GM13977 (cell line): Measurements from ENCODE around the gene RBBP8.

Experiments used
- DNase-seq: peaks from one replicate; pipeline ENCODE4 v3.0.0; 2012; ENCODE audit warnings: low spot score
- CTCF ChIP-seq: IDR thresholded peaks from 2 replicates; pipeline ENCODE4 v1.5.1; 2012; ENCODE audit warnings: mild to moderate bottlenecking, control low read depth; ENCODE audit not compliant: insufficient read depth; ENCODE audit errors: extremely low read depth, missing control alignments
- in situ Hi-C: fragments of 300-500 bp; cut with MboI; formaldehyde crosslinking; loops from one replicate; pipeline ENCODE4 v1.12.0; 2022; ENCODE audit warnings: low sequenced_read_pairs, low pct_unique_long_range_greater_than_20kb, mixed read lengths, inconsistent platforms; ENCODE audit not compliant: unreplicated experiment

Gene RBBP8

GRCh38 chr18:23062011-23062410 lies 128.9 kb downstream of the RBBP8 start:
- in situ Hi-C loops, result no loop called here
- no peak for TF ChIP-seq CTCF
- no peak for DNase-seq

- in situ Hi-C loops, result no loop called here
- no peak for DNase-seq
Measured at GRCh38 chr18:23063502-23063901, 130.4 kb downstream of the RBBP8 start.

GRCh38 chr18:23065234-23065806 lies 132.2 kb downstream of the RBBP8 start:
- in situ Hi-C loops, result no loop called here
- no peak for DNase-seq
- TF ChIP-seq CTCF, result no peak

More at GRCh38 chr18:23063502-23063901, 130.4 kb downstream of the RBBP8 start:
- no peak for TF ChIP-seq CTCF

- no peak for TF ChIP-seq CTCF
- in situ Hi-C loops, result no loop called here
- DNase-seq, result no peak
Measured at GRCh38 chr18:23066060-23066459, 132.9 kb downstream of the RBBP8 start.

- DNase-seq, result no peak
- in situ Hi-C loops, result no loop called here
- no peak for TF ChIP-seq CTCF
Measured at GRCh38 chr18:23066504-23067039, 133.4 kb downstream of the RBBP8 start.

GRCh38 chr18:23067236-23067635 lies 134.1 kb downstream of the RBBP8 start:
- no peak for TF ChIP-seq CTCF
- DNase-seq, result no peak
- in situ Hi-C loops, result no loop called here
